ENCODE results near the gene SOS2. TPM values are rescaled to one million over a fixed set of nuclear protein-coding genes. Genes with fewer than 3 reads are reported as not detected.

The SOS2 gene
- total RNA-seq, 1 experiment from 2014 or later = 11.7 TPM

- H3K9ac ChIP-seq (ENCODE audit: low read length) = no peak overlapping the region
- no peak for TF ChIP-seq ZFX (IDR thresholded peaks at IDR 0.05)
- TF ChIP-seq SIN3A (IDR thresholded peaks at IDR 0.05; ENCODE audit: low read depth) = no peak
- no peak for TF ChIP-seq SRF (IDR thresholded peaks at IDR 0.05; ENCODE audit: low read depth)
- no peak for TF ChIP-seq POLR2A (IDR thresholded peaks at IDR 0.05; ENCODE audit: borderline replicate concordance, extremely low read depth, insufficient read depth, insufficient read length)
- no peak for TF ChIP-seq CTCF (IDR thresholded peaks at IDR 0.05 in 2 of 3, conservative IDR thresholded peaks at IDR 0.05 in 1 of 3; ENCODE audit: borderline replicate concordance in 1 of 3, insufficient read depth in 1 of 3, low read depth in 2 of 3, low read length in 2 of 3)
- TF ChIP-seq EGR1 (IDR thresholded peaks at IDR 0.05; ENCODE audit: low read depth) = no peak
- TF ChIP-seq ZBTB33 (IDR thresholded peaks at IDR 0.05; ENCODE audit: extremely low read depth, insufficient replicate concordance, low read length) = no peak
- TF ChIP-seq SP1 (IDR thresholded peaks at IDR 0.05; ENCODE audit: low read depth) = no peak
- no peak for TF ChIP-seq JUND (IDR thresholded peaks at IDR 0.05)
- TF ChIP-seq EZH2 (IDR thresholded peaks at IDR 0.05) = no peak
- no peak for TF ChIP-seq TCF7L2 (IDR thresholded peaks at IDR 0.05; ENCODE audit: borderline replicate concordance, extremely low read depth, insufficient read depth, insufficient read length)
- TF ChIP-seq ATF3 (IDR thresholded peaks at IDR 0.05) = no peak
- TF ChIP-seq EZH2phosphoT487 (IDR thresholded peaks at IDR 0.05; ENCODE audit: borderline replicate concordance) = no peak
- no peak for TF ChIP-seq CEBPB (IDR thresholded peaks at IDR 0.05; ENCODE audit: low read depth)
- TF ChIP-seq, protein P1, sequence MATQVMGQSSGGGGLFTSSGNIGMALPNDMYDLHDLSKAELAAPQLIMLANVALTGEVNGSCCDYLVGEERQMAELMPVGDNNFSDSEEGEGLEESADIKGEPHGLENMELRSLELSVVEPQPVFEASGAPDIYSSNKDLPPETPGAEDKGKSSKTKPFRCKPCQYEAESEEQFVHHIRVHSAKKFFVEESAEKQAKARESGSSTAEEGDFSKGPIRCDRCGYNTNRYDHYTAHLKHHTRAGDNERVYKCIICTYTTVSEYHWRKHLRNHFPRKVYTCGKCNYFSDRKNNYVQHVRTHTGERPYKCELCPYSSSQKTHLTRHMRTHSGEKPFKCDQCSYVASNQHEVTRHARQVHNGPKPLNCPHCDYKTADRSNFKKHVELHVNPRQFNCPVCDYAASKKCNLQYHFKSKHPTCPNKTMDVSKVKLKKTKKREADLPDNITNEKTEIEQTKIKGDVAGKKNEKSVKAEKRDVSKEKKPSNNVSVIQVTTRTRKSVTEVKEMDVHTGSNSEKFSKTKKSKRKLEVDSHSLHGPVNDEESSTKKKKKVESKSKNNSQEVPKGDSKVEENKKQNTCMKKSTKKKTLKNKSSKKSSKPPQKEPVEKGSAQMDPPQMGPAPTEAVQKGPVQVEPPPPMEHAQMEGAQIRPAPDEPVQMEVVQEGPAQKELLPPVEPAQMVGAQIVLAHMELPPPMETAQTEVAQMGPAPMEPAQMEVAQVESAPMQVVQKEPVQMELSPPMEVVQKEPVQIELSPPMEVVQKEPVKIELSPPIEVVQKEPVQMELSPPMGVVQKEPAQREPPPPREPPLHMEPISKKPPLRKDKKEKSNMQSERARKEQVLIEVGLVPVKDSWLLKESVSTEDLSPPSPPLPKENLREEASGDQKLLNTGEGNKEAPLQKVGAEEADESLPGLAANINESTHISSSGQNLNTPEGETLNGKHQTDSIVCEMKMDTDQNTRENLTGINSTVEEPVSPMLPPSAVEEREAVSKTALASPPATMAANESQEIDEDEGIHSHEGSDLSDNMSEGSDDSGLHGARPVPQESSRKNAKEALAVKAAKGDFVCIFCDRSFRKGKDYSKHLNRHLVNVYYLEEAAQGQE (IDR thresholded peaks at IDR 0.05; ENCODE audit: low read depth) = no peak
- H3K4me2 ChIP-seq (ENCODE audit: low read length) = no peak overlapping the region
- H2AFZ ChIP-seq (ENCODE audit: low read depth, low read length, poor library complexity, severe bottlenecking) = no peak overlapping the region
- H3K9me2 ChIP-seq (ENCODE audit: insufficient read depth) = no peaks in the 10 kb centered on the region
- no peak overlapping the region for H3K4me3 ChIP-seq (replicated peaks in 1 of 2; ENCODE audit: low read depth in 1 of 2, low read length in 2 of 2)
- BruUV-seq (replicated peaks) = no TSS peak
- H3K27me3 ChIP-seq (ENCODE audit: insufficient read depth, low read length) = no peaks in the 10 kb centered on the region
- no peak for DNase-seq (ENCODE audit: low read depth, low spot score)
- RAD21 ChIA-PET (ENCODE audit: low non-redundant PET in 1 of 2, low total read pairs in 2 of 2, uncharacterized antibody in 2 of 2, unreplicated experiment in 2 of 2) = no interaction called here
- no peaks in the 10 kb centered on the region for H3K36me3 ChIP-seq (ENCODE audit: control insufficient read depth in 1 of 2, insufficient read depth in 2 of 2, low read length in 2 of 2)
- POLR2A ChIA-PET = no interaction called here
- 0 out of 2 replicates have a peak, but pooled peaks cover 2% of the 10 kb centered on the region for H3K79me2 ChIP-seq (ENCODE audit: insufficient read depth, low read length)
- intact Hi-C loops (cut with micrococcal nuclease) = no loop called here
- no peaks in the 10 kb centered on the region for H3K4me1 ChIP-seq (ENCODE audit: control insufficient read depth in 1 of 2, insufficient read depth in 2 of 2, low read length in 2 of 2)
- ATAC-seq = no peak
- no peaks in the 10 kb centered on the region for H4K20me1 ChIP-seq (ENCODE audit: insufficient read depth)
- H3K9me3 ChIP-seq (ENCODE audit: control insufficient read depth in 1 of 2, insufficient read depth in 1 of 2, low read depth in 1 of 2, low read length in 2 of 2) = no peaks in the 10 kb centered on the region
- no peak overlapping the region for H3K27ac ChIP-seq (ENCODE audit: low read depth, low read length)
- CTCF ChIA-PET = no interaction called here
These were observed 18.7 kb downstream of the SOS2 start for GRCh38 chr14:50212726-50213125.

Measured in HCT116 (cell line).